Upper lobe of left lung (tissue), 6 donors: ENCODE results near the gene EIF1AY. TPM values are rescaled to one million over a fixed set of nuclear protein-coding genes. Genes with fewer than 3 reads are reported as not detected.

Experiments used
- ATAC-seq, 2 donors: fragments of 200-7000 bp; cut with Tn5 transposase; one replicate each; pipeline ENCODE4 v1.9.1; 2022; ENCODE audit warnings: mild to moderate bottlenecking in 2 of 2, moderate library complexity in 2 of 2; ENCODE audit not compliant: low FRiP score in 2 of 2
- DNase-seq, 2 donors: peaks; one replicate each; pipeline ENCODE4 v3.0.0-alpha.2; 2019 to 2020
- H3K27ac ChIP-seq, 4 donors: fragments of 200-600 bp; sonication (generic); one replicate each; pipeline ENCODE4 v1.5.1; 2016 to 2019
- H3K27me3 ChIP-seq, 4 donors: fragments of 200-600 bp; sonication (generic); one replicate each; pipeline ENCODE4 v1.5.1; 2017 to 2019
- H3K36me3 ChIP-seq, 4 donors: fragments of 200-600 bp; sonication (generic); one replicate each; pipeline ENCODE4 v1.5.1; 2016 to 2019
- H3K4me1 ChIP-seq, 4 donors: fragments of 200-600 bp; sonication (generic); one replicate each; pipeline ENCODE4 v1.5.1; 2018 to 2019
- H3K4me3 ChIP-seq, 4 donors: fragments of 200-600 bp; sonication (generic); one replicate each; pipeline ENCODE4 v1.5.1; 2017 to 2019; ENCODE audit warnings: mild to moderate bottlenecking in 2 of 4, moderate library complexity in 1 of 4
- H3K9me3 ChIP-seq, 4 donors: fragments of 200-600 bp; sonication (generic); one replicate each; pipeline ENCODE4 v1.5.1; 2018 to 2019
- CTCF ChIP-seq, 6 experiments: fragments of 450-650 bp in 4 of 6; fragments of 200-600 bp in 2 of 6; sonication (generic) in 2 of 6; IDR thresholded peaks; one replicate each; pipeline ENCODE4 v1.5.1; 2016 to 2019; ENCODE audit warnings: antibody characterized with exemption in 6 of 6
- EP300 ChIP-seq, 4 donors: sonication (generic); formaldehyde crosslinking; IDR thresholded peaks; one replicate each; pipeline ENCODE4 v1.5.1; 2017; ENCODE audit warnings: antibody characterized with exemption in 4 of 4, control low read depth in 2 of 4
- POLR2A ChIP-seq, 4 donors: fragments of 450-650 bp; IDR thresholded peaks; one replicate each; pipeline ENCODE4 v1.5.1; 2016 to 2017; ENCODE audit warnings: antibody characterized with exemption in 4 of 4, mild to moderate bottlenecking in 2 of 4
- POLR2AphosphoS5 ChIP-seq, 2 donors: sonication (generic); formaldehyde crosslinking; IDR thresholded peaks; one replicate each; pipeline ENCODE4 v1.5.1; 2017; ENCODE audit warnings: antibody characterized with exemption in 2 of 2
- WGBS, 2 donors: methylation state at CpG; one replicate each; pipeline ENCODE4 v1.1.5; 2017 to 2018; 5-methylcytosine and 5-hydroxymethylcytosine counted together
- total RNA-seq, 6 donors: library from RNA; depleted of rRNA in 4 of 6; stranded (reverse); fragments of >200 nt in 4 of 6; gene quantifications; one replicate each; pipeline versions ENCODE4 v1.1.0 to v1.2.1, GENCODE V29; 2016 to 2021
- donor health status: DM: no; HTN: no; CAD: no; lungs with moderate emphysema.
- donor health status: DM: no; HTN: yes; CAD: no; lungs with severe emphysema.

EIF1AY gene
- total RNA-seq, 6 donors from 2014 or later: 5.2 to 22.3 (median 21.6) TPM; not detected in 3

GRCh38 chrY:20555820-20556219 is 19.8 kb upstream of the EIF1AY start:
- no peak overlapping the region for H3K27ac ChIP-seq
- no peak overlapping the region for H3K4me3 ChIP-seq
- DNase-seq (no peak), ATAC-seq (no peak)
- no peaks in the 10 kb centered on the region for H3K9me3 ChIP-seq
- no peaks in the 10 kb centered on the region for H3K4me1 ChIP-seq
- WGBS, 2 donors: 96% methylated on average over 2 of the region's 2 CpGs; no CpG with 5 or more reads in 1 of the 2 donors
- H3K36me3 ChIP-seq: no peaks in the 10 kb centered on the region
- H3K27me3 ChIP-seq: no peaks in the 10 kb centered on the region
- TF ChIP-seq POLR2AphosphoS5 (IDR thresholded peaks at IDR 0.05) (no peak), EP300 (IDR thresholded peaks at IDR 0.05) (no peak), POLR2A (IDR thresholded peaks at IDR 0.05) (no peak), CTCF (IDR thresholded peaks at IDR 0.05) (no peak)

GRCh38 chrY:20558677-20559076 is 16.9 kb upstream of the EIF1AY start:
- no peak overlapping the region for H3K4me3 ChIP-seq
- whole genome bisulfite sequencing, 2 donors: 14% methylated on average over 2 of the region's 2 CpGs; no CpG with 5 or more reads in 1 of the 2 donors
- H3K27me3 ChIP-seq: no peaks in the 10 kb centered on the region
- H3K36me3 ChIP-seq: no peaks in the 10 kb centered on the region
- ATAC-seq: no peak
- H3K9me3 ChIP-seq: no peaks in the 10 kb centered on the region
- no peak overlapping the region for H3K27ac ChIP-seq
- DNase-seq: no peak
- TF ChIP-seq EP300 (IDR thresholded peaks at IDR 0.05) (no peak), POLR2A (IDR thresholded peaks at IDR 0.05) (no peak), CTCF (IDR thresholded peaks at IDR 0.05) (no peak), POLR2AphosphoS5 (IDR thresholded peaks at IDR 0.05) (no peak)
- no peaks in the 10 kb centered on the region for H3K4me1 ChIP-seq

- TF ChIP-seq CTCF (IDR thresholded peaks at IDR 0.05): no peak
- TF ChIP-seq EP300 (IDR thresholded peaks at IDR 0.05): no peak
- TF ChIP-seq POLR2AphosphoS5 (IDR thresholded peaks at IDR 0.05): no peak
- no peak for TF ChIP-seq POLR2A (IDR thresholded peaks at IDR 0.05)
- ATAC-seq (no peak), DNase-seq (no peak)
- Histone ChIP-seq H3K27ac (no peak overlapping the region), H3K27me3 (no peaks in the 10 kb centered on the region), H3K4me1 (no peaks in the 10 kb centered on the region), H3K9me3 (no peaks in the 10 kb centered on the region), H3K4me3 (no peak overlapping the region), H3K36me3 (no peaks in the 10 kb centered on the region)
- WGBS, 2 donors: 29% methylated on average over 1 of the region's 2 CpGs; no CpG with 5 or more reads in 1 of the 2 donors
Measured at GRCh38 chrY:20559873-20560512, 15.6 kb upstream of the EIF1AY start.

- ATAC-seq: no peak
- 80% methylated on average over 3 of the region's 3 CpGs; no CpG with 5 or more reads in 1 of the 2 donors for WGBS, 2 donors
- TF ChIP-seq EP300 (IDR thresholded peaks at IDR 0.05): no peak
- TF ChIP-seq CTCF (IDR thresholded peaks at IDR 0.05): no peak
- no peak for TF ChIP-seq POLR2A (IDR thresholded peaks at IDR 0.05)
- TF ChIP-seq POLR2AphosphoS5 (IDR thresholded peaks at IDR 0.05): no peak
Measured at GRCh38 chrY:20571306-20571705, 4.3 kb upstream of the EIF1AY start.

GRCh38 chrY:20576506-20576905 is 930 bp downstream of the EIF1AY start:
- TF ChIP-seq POLR2A (IDR thresholded peaks at IDR 0.05): no peak
- peak in 1 of 6 experiments; percentile 27 for TF ChIP-seq CTCF (IDR thresholded peaks at IDR 0.05)
- DNase-seq (no peak), ATAC-seq (no peak)
- Histone ChIP-seq H3K4me3 (peak overlapping the region in 2 of 4 donors; percentile 66 to 69), H3K36me3 (no peaks in the 10 kb centered on the region), H3K27me3 (no peaks in the 10 kb centered on the region), H3K9me3 (no peaks in the 10 kb centered on the region), H3K4me1 (peaks cover 0 to 3% (median 0%) of the 10 kb centered on the region in 4 donors), H3K27ac (peak overlapping the region in 2 of 4 donors; percentile 91 to 95)
- 8% methylated on average over 5 of the region's 5 CpGs; no CpG with 5 or more reads in 1 of the 2 donors for WGBS, 2 donors

More at GRCh38 chrY:20571306-20571705, 4.3 kb upstream of the EIF1AY start:
- no peaks in the 10 kb centered on the region for H3K4me1 ChIP-seq
- no peaks in the 10 kb centered on the region for H3K9me3 ChIP-seq
- H3K36me3 ChIP-seq: no peaks in the 10 kb centered on the region
- no peak for DNase-seq
- no peak overlapping the region for H3K27ac ChIP-seq
- H3K27me3 ChIP-seq: no peaks in the 10 kb centered on the region
- no peak overlapping the region for H3K4me3 ChIP-seq
